ENCODE results near the gene SLC28A3. TPM values are rescaled to one million over a fixed set of nuclear protein-coding genes. Genes with fewer than 3 reads are reported as not detected.
"Not testable (repeated sequence)": the region's sequence is repeated elsewhere in the genome, so short reads cannot be mapped to it uniquely, and the experiment has no call there.

SLC28A3 gene
- polyA plus RNA-seq, 4 donors, result 2.8 to 3.1 TPM; not detected in 2

DNA sequence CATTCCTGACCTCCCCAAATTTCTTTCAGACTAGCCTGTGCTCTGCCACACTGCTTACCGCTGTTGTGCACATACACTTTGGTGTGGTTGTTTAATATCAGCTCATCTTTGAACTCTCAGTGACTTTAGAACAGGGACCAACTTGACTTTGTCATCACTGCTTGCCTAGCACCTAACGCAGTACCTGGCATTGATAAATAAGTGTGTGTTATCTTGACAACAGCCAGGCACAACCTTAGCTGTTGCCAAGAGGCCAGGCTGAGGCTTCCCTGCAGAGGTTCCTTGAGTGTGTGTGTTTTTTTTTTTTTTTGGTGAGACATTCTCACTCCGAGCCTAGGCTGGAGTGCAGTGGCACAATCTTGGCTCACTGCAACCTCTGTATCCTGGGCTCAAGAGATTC is 41.0 kb upstream of the SLC28A3 start:
- Histone ChIP-seq H3K4me1 (ENCODE audit: control insufficient read depth in 3 of 3, insufficient read depth in 2 of 3, low read depth in 1 of 3, low read length in 2 of 3) (no peaks in the 10 kb centered on the region), H3K36me3 (ENCODE audit: control insufficient read depth in 3 of 3, insufficient read depth in 2 of 3, low read depth in 1 of 3, low read length in 3 of 3) (no peaks in the 10 kb centered on the region)

GRCh38 chr9:84379740-84380139 is 39.2 kb upstream of the SLC28A3 start:
- DNase-seq (no peak), FAIRE-seq (no peak)
- Histone ChIP-seq H3K27me3 (ENCODE audit: control insufficient read depth in 3 of 3, insufficient read depth in 3 of 3, low read length in 3 of 3) (peaks cover 0 to 2% (median 0%) of the 10 kb centered on the region in 3 donors), H3K4me3 (ENCODE audit: low read depth in 1 of 3, low read length in 3 of 3) (no peak overlapping the region), H3K4me1 (ENCODE audit: control insufficient read depth in 3 of 3, insufficient read depth in 2 of 3, low read depth in 1 of 3, low read length in 2 of 3) (no peaks in the 10 kb centered on the region), H3K9me3 (ENCODE audit: control insufficient read depth in 2 of 2, insufficient read depth in 1 of 2, low read depth in 1 of 2, low read length in 1 of 2) (no peaks in the 10 kb centered on the region), H3K27ac (ENCODE audit: low read depth in 1 of 3, low read length in 2 of 3) (no peak overlapping the region), H3K36me3 (ENCODE audit: control insufficient read depth in 3 of 3, insufficient read depth in 2 of 3, low read depth in 1 of 3, low read length in 3 of 3) (no peaks in the 10 kb centered on the region)

More for the DNA sequence above, 41.0 kb upstream of the SLC28A3 start:
- Histone ChIP-seq H3K27me3 (ENCODE audit: control insufficient read depth in 3 of 3, insufficient read depth in 3 of 3, low read length in 3 of 3) (no peaks in the 10 kb centered on the region), H3K27ac (ENCODE audit: low read depth in 1 of 3, low read length in 2 of 3) (no peak overlapping the region), H3K4me3 (ENCODE audit: low read depth in 1 of 3, low read length in 3 of 3) (no peak overlapping the region), H3K9me3 (ENCODE audit: control insufficient read depth in 2 of 2, insufficient read depth in 1 of 2, low read depth in 1 of 2, low read length in 1 of 2) (no peaks in the 10 kb centered on the region)
- FAIRE-seq (no peak), DNase-seq (no peak)
- 74 to 83% (median 78%) methylated on average over 3 of the region's 3 CpGs for WGBS, 3 donors

GRCh38 chr9:84375954-84376353 is 35.4 kb upstream of the SLC28A3 start:
- H3K4me1 ChIP-seq (ENCODE audit: control insufficient read depth in 3 of 3, insufficient read depth in 2 of 3, low read depth in 1 of 3, low read length in 2 of 3), result no peaks in the 10 kb centered on the region
- H3K27ac ChIP-seq (ENCODE audit: low read depth in 1 of 3, low read length in 2 of 3), result no peak overlapping the region
- no peak overlapping the region for H3K4me3 ChIP-seq (ENCODE audit: low read depth in 1 of 3, low read length in 3 of 3)
- WGBS, 3 donors, result 34 to 47% (median 38%) methylated on average over 3 of the region's 3 CpGs
- peaks cover 0 to 2% (median 0%) of the 10 kb centered on the region in 3 donors for H3K27me3 ChIP-seq (ENCODE audit: control insufficient read depth in 3 of 3, insufficient read depth in 3 of 3, low read length in 3 of 3)
- DNase-seq, result no peak
- no peaks in the 10 kb centered on the region for H3K36me3 ChIP-seq (ENCODE audit: control insufficient read depth in 3 of 3, insufficient read depth in 2 of 3, low read depth in 1 of 3, low read length in 3 of 3)
- no peaks in the 10 kb centered on the region for H3K9me3 ChIP-seq (ENCODE audit: control insufficient read depth in 2 of 2, insufficient read depth in 1 of 2, low read depth in 1 of 2, low read length in 1 of 2)
- no peak for FAIRE-seq

- Histone ChIP-seq H3K27me3 (ENCODE audit: control insufficient read depth in 3 of 3, insufficient read depth in 3 of 3, low read length in 3 of 3) (peaks cover 0 to 2% (median 0%) of the 10 kb centered on the region in 3 donors), H3K36me3 (ENCODE audit: control insufficient read depth in 3 of 3, insufficient read depth in 2 of 3, low read depth in 1 of 3, low read length in 3 of 3) (no peaks in the 10 kb centered on the region), H3K4me3 (ENCODE audit: low read depth in 1 of 3, low read length in 3 of 3) (no peak overlapping the region), H3K27ac (ENCODE audit: low read depth in 1 of 3, low read length in 2 of 3) (no peak overlapping the region), H3K9me3 (ENCODE audit: control insufficient read depth in 2 of 2, insufficient read depth in 1 of 2, low read depth in 1 of 2, low read length in 1 of 2) (no peaks in the 10 kb centered on the region), H3K4me1 (ENCODE audit: control insufficient read depth in 3 of 3, insufficient read depth in 2 of 3, low read depth in 1 of 3, low read length in 2 of 3) (no peaks in the 10 kb centered on the region)
- no peak for DNase-seq
- 59 to 72% (median 64%) methylated on average over 2 of the region's 2 CpGs for WGBS, 3 donors
- no peak for FAIRE-seq
Measured at GRCh38 chr9:84374516-84374915, 34.0 kb upstream of the SLC28A3 start.

DNA sequence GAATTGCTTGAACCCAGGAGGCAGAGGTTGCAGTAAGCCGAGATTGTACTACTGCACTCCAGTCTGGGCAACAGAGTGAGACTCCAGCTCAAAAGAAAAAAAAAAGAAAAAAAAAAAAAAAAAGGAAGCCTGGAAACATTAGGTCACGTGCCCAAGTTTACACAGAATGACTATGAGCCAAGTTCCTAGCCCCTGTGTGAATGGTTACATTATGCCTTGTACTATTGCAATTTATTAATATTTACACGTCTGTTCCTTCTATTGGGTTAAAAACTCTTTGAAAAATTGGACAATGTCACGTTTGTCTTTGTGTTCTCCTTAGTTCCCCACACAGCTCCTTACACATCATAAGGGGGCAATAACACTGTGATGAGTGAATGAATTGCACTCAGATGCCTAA is 33.5 kb upstream of the SLC28A3 start:
- FAIRE-seq, result no peak
- Histone ChIP-seq H3K9me3 (ENCODE audit: control insufficient read depth in 2 of 2, insufficient read depth in 1 of 2, low read depth in 1 of 2, low read length in 1 of 2) (no peaks in the 10 kb centered on the region), H3K4me3 (ENCODE audit: low read depth in 1 of 3, low read length in 3 of 3) (no peak overlapping the region), H3K27ac (ENCODE audit: low read depth in 1 of 3, low read length in 2 of 3) (no peak overlapping the region), H3K4me1 (ENCODE audit: control insufficient read depth in 3 of 3, insufficient read depth in 2 of 3, low read depth in 1 of 3, low read length in 2 of 3) (no peaks in the 10 kb centered on the region), H3K36me3 (ENCODE audit: control insufficient read depth in 3 of 3, insufficient read depth in 2 of 3, low read depth in 1 of 3, low read length in 3 of 3) (no peaks in the 10 kb centered on the region), H3K27me3 (ENCODE audit: control insufficient read depth in 3 of 3, insufficient read depth in 3 of 3, low read length in 3 of 3) (peaks cover 0 to 2% (median 0%) of the 10 kb centered on the region in 3 donors)
- no peak for DNase-seq
- WGBS, 3 donors, result 21 to 36% (median 29%) methylated on average over 4 of the region's 4 CpGs

- H3K9me3 ChIP-seq (ENCODE audit: control insufficient read depth in 2 of 2, insufficient read depth in 1 of 2, low read depth in 1 of 2, low read length in 1 of 2), result no peaks in the 10 kb centered on the region
- no peak overlapping the region for H3K4me3 ChIP-seq (ENCODE audit: low read depth in 1 of 3, low read length in 3 of 3)
- peaks cover 0 to 2% (median 0%) of the 10 kb centered on the region in 3 donors for H3K27me3 ChIP-seq (ENCODE audit: control insufficient read depth in 3 of 3, insufficient read depth in 3 of 3, low read length in 3 of 3)
- no peaks in the 10 kb centered on the region for H3K36me3 ChIP-seq (ENCODE audit: control insufficient read depth in 3 of 3, insufficient read depth in 2 of 3, low read depth in 1 of 3, low read length in 3 of 3)
- H3K27ac ChIP-seq (ENCODE audit: low read depth in 1 of 3, low read length in 2 of 3), result no peak overlapping the region
- no peak for FAIRE-seq
- H3K4me1 ChIP-seq (ENCODE audit: control insufficient read depth in 3 of 3, insufficient read depth in 2 of 3, low read depth in 1 of 3, low read length in 2 of 3), result no peaks in the 10 kb centered on the region
- WGBS, 3 donors, result 24 to 50% (median 25%) methylated on average over 2 of the region's 2 CpGs
- peak in 1 of 2 donors; percentile 72 for DNase-seq
Measured at GRCh38 chr9:84371737-84372136, 31.2 kb upstream of the SLC28A3 start.

DNA sequence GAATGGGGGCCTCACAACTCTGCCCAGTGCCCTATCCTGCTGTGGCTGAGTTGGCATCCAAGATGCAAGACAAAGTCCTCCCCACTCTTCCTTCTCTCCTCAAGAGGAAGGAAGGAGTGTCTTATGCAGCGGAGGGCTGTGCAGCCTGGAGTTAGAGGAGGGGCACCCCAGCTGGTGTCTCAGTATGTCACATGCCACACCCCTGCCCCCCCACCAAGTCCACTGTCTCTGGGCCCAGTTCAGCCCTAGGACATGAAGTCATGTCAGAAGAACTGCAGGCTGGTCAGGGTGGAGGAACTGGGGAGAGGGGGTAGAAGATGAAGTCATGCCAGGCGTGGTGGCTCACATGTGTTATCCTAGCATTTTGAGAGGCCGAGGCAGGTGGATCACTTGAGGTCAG is 28.0 kb upstream of the SLC28A3 start:
- Histone ChIP-seq H3K36me3 (ENCODE audit: control insufficient read depth in 3 of 3, insufficient read depth in 2 of 3, low read depth in 1 of 3, low read length in 3 of 3) (no peaks in the 10 kb centered on the region), H3K27ac (ENCODE audit: low read depth in 1 of 3, low read length in 2 of 3) (no peak overlapping the region), H3K27me3 (ENCODE audit: control insufficient read depth in 3 of 3, insufficient read depth in 3 of 3, low read length in 3 of 3) (no peaks in the 10 kb centered on the region), H3K9me3 (ENCODE audit: control insufficient read depth in 2 of 2, insufficient read depth in 1 of 2, low read depth in 1 of 2, low read length in 1 of 2) (no peaks in the 10 kb centered on the region), H3K4me1 (ENCODE audit: control insufficient read depth in 3 of 3, insufficient read depth in 2 of 3, low read depth in 1 of 3, low read length in 2 of 3) (no peaks in the 10 kb centered on the region), H3K4me3 (ENCODE audit: low read depth in 1 of 3, low read length in 3 of 3) (no peak overlapping the region)
- FAIRE-seq, result no peak
- no peak for DNase-seq
- 86 to 96% (median 90%) methylated on average over 3 of the region's 3 CpGs for WGBS, 3 donors

DNA sequence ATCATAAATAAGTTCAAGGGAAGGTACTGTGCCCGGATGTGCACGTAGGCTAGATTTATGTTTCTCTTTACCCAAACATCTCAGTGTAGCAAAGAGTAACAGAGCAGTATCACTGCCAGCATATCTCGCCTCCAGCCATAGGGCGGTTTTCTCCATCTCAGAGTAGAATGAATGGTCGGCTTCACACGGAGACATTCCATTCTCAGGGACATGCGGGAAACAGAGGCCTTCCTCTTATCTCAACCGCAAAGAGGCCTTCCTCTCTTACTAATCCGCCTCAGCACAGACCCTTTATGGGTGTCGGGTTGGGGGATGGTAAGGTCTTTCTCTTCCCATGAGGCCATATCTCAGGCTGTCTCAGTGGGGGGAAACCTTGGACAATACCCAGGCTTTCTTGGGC is 27.2 kb upstream of the SLC28A3 start:
- H3K4me1 ChIP-seq (ENCODE audit: control insufficient read depth in 3 of 3, insufficient read depth in 2 of 3, low read depth in 1 of 3, low read length in 2 of 3); H3K9me3 ChIP-seq (ENCODE audit: control insufficient read depth in 2 of 2, insufficient read depth in 1 of 2, low read depth in 1 of 2, low read length in 1 of 2); H3K36me3 ChIP-seq (ENCODE audit: control insufficient read depth in 3 of 3, insufficient read depth in 2 of 3, low read depth in 1 of 3, low read length in 3 of 3); FAIRE-seq; H3K27me3 ChIP-seq (ENCODE audit: control insufficient read depth in 3 of 3, insufficient read depth in 3 of 3, low read length in 3 of 3); H3K27ac ChIP-seq (ENCODE audit: low read depth in 1 of 3, low read length in 2 of 3); H3K4me3 ChIP-seq (ENCODE audit: low read depth in 1 of 3, low read length in 3 of 3): not testable (repeated sequence)
- DNase-seq, result peak in 1 of 2 donors; percentile 11
- WGBS, 3 donors, result 64 to 74% (median 66%) methylated on average over 10 of the region's 10 CpGs

DNA sequence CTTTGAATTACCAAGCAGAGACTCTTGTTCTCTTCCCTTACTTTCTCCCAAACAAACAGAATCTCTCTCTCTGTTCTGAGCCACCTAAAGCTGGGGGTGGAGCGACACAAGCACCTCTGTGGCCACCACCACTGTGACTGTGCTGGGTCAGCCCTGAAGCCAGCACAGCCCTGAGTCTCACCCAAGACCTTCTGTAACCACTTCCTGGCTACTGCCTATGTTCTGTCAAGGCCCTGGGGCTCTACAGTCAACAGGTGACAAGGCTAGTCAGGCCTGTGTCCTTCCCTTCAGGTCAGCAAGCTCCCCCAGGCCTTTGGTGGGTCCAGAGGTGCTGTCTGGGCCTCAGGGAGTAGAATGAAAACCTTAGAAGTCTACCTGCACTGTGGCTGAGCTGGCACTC is 26.1 kb upstream of the SLC28A3 start:
- FAIRE-seq (no peak), DNase-seq (no peak)
- H3K27me3 ChIP-seq (ENCODE audit: control insufficient read depth in 3 of 3, insufficient read depth in 3 of 3, low read length in 3 of 3), result no peaks in the 10 kb centered on the region
- WGBS, 3 donors, result 80 to 100% (median 100%) methylated on average over 1 of the region's 1 CpG
- H3K27ac ChIP-seq (ENCODE audit: low read depth in 1 of 3, low read length in 2 of 3), result no peak overlapping the region
- no peaks in the 10 kb centered on the region for H3K4me1 ChIP-seq (ENCODE audit: control insufficient read depth in 3 of 3, insufficient read depth in 2 of 3, low read depth in 1 of 3, low read length in 2 of 3)
- H3K9me3 ChIP-seq (ENCODE audit: control insufficient read depth in 2 of 2, insufficient read depth in 1 of 2, low read depth in 1 of 2, low read length in 1 of 2), result no peaks in the 10 kb centered on the region
- no peak overlapping the region for H3K4me3 ChIP-seq (ENCODE audit: low read depth in 1 of 3, low read length in 3 of 3)
- no peaks in the 10 kb centered on the region for H3K36me3 ChIP-seq (ENCODE audit: control insufficient read depth in 3 of 3, insufficient read depth in 2 of 3, low read depth in 1 of 3, low read length in 3 of 3)
